ENCODE results near the gene MICAL2.

Gene MICAL2

GRCh38 chr11:12270817-12271216 is 160.4 kb downstream of the MICAL2 start:
- Mint-ChIP-seq H3K36me3 (no peaks in the 10 kb centered on the region), H3K4me3 (no peak overlapping the region), H3K27ac (no peak overlapping the region), H3K4me1 (no peaks in the 10 kb centered on the region), H3K27me3 (no peaks in the 10 kb centered on the region), H3K9me3 (no peaks in the 10 kb centered on the region)
- DNase-seq = no peak
- ATAC-seq (replicated peaks) = no peak

GRCh38 chr11:12271241-12271640 is 160.9 kb downstream of the MICAL2 start:
- no peak for ATAC-seq (replicated peaks)
- H3K27ac Mint-ChIP-seq = no peak overlapping the region
- no peak overlapping the region for H3K4me3 Mint-ChIP-seq

GRCh38 chr11:12271826-12272366 is 161.5 kb downstream of the MICAL2 start:
- no peaks in the 10 kb centered on the region for H3K9me3 Mint-ChIP-seq
- no peak for ATAC-seq (replicated peaks)
- no peak overlapping the region for H3K27ac Mint-ChIP-seq
- no peaks in the 10 kb centered on the region for H3K36me3 Mint-ChIP-seq
- H3K27me3 Mint-ChIP-seq = no peaks in the 10 kb centered on the region
- no peaks in the 10 kb centered on the region for H3K4me1 Mint-ChIP-seq
- no peak for DNase-seq
- H3K4me3 Mint-ChIP-seq = no peak overlapping the region

More at GRCh38 chr11:12271241-12271640, 160.9 kb downstream of the MICAL2 start:
- Mint-ChIP-seq H3K9me3 (no peaks in the 10 kb centered on the region), H3K36me3 (no peaks in the 10 kb centered on the region), H3K27me3 (no peaks in the 10 kb centered on the region), H3K4me1 (no peaks in the 10 kb centered on the region)
- no peak for DNase-seq

- H3K9me3 Mint-ChIP-seq = no peaks in the 10 kb centered on the region
- peak overlapping the region; percentile 47 for H3K27ac Mint-ChIP-seq
- H3K4me1 Mint-ChIP-seq = no peaks in the 10 kb centered on the region
- no peak overlapping the region for H3K4me3 Mint-ChIP-seq
- DNase-seq = no peak
- H3K36me3 Mint-ChIP-seq = no peaks in the 10 kb centered on the region
- no peaks in the 10 kb centered on the region for H3K27me3 Mint-ChIP-seq
- ATAC-seq (replicated peaks) = no peak
These were observed 162.6 kb downstream of the MICAL2 start for GRCh38 chr11:12272821-12273617.

- H3K27me3 Mint-ChIP-seq = no peaks in the 10 kb centered on the region
- no peak overlapping the region for H3K4me3 Mint-ChIP-seq
- no peaks in the 10 kb centered on the region for H3K9me3 Mint-ChIP-seq
- no peaks in the 10 kb centered on the region for H3K36me3 Mint-ChIP-seq
- no peak overlapping the region for H3K27ac Mint-ChIP-seq
- ATAC-seq (replicated peaks) = no peak
- DNase-seq = no peak
- H3K4me1 Mint-ChIP-seq = no peaks in the 10 kb centered on the region
These were observed 163.2 kb downstream of the MICAL2 start for GRCh38 chr11:12273618-12273995.

- H3K4me1 Mint-ChIP-seq = no peaks in the 10 kb centered on the region
These were observed 163.7 kb downstream of the MICAL2 start for GRCh38 chr11:12274056-12274455.

GRCh38 chr11:12274558-12275197 is 164.3 kb downstream of the MICAL2 start:
- H3K9me3 Mint-ChIP-seq = no peaks in the 10 kb centered on the region
- H3K27ac Mint-ChIP-seq = no peak overlapping the region

More at GRCh38 chr11:12274056-12274455, 163.7 kb downstream of the MICAL2 start:
- Mint-ChIP-seq H3K36me3 (no peaks in the 10 kb centered on the region), H3K27me3 (no peaks in the 10 kb centered on the region), H3K27ac (no peak overlapping the region), H3K4me3 (no peak overlapping the region), H3K9me3 (no peaks in the 10 kb centered on the region)
- DNase-seq (no peak), ATAC-seq (replicated peaks) (no peak)

GRCh38 chr11:12275818-12276217 is 165.4 kb downstream of the MICAL2 start:
- Mint-ChIP-seq H3K4me1 (no peaks in the 10 kb centered on the region), H3K9me3 (no peaks in the 10 kb centered on the region), H3K27ac (no peak overlapping the region), H3K36me3 (no peaks in the 10 kb centered on the region), H3K4me3 (no peak overlapping the region), H3K27me3 (no peaks in the 10 kb centered on the region)
- DNase-seq (no peak), ATAC-seq (replicated peaks) (no peak)

More at GRCh38 chr11:12274558-12275197, 164.3 kb downstream of the MICAL2 start:
- ATAC-seq (replicated peaks) (no peak), DNase-seq (no peak)
- Mint-ChIP-seq H3K36me3 (no peaks in the 10 kb centered on the region), H3K4me1 (no peaks in the 10 kb centered on the region), H3K4me3 (no peak overlapping the region), H3K27me3 (no peaks in the 10 kb centered on the region)

GRCh38 chr11:12276356-12276755 is 166.0 kb downstream of the MICAL2 start:
- Mint-ChIP-seq H3K27me3 (no peaks in the 10 kb centered on the region), H3K4me1 (no peaks in the 10 kb centered on the region), H3K9me3 (no peaks in the 10 kb centered on the region), H3K4me3 (no peak overlapping the region), H3K27ac (no peak overlapping the region), H3K36me3 (no peaks in the 10 kb centered on the region)
- DNase-seq = no peak
- ATAC-seq (replicated peaks) = no peak

GRCh38 chr11:12276831-12277475 is 166.6 kb downstream of the MICAL2 start:
- no peak for ATAC-seq (replicated peaks)
- Mint-ChIP-seq H3K27ac (no peak overlapping the region), H3K36me3 (no peaks in the 10 kb centered on the region), H3K4me3 (no peak overlapping the region), H3K27me3 (peaks cover under 1 to 5% of the 10 kb centered on the region in 2 donors), H3K4me1 (no peaks in the 10 kb centered on the region), H3K9me3 (no peaks in the 10 kb centered on the region)
- no peak for DNase-seq

GRCh38 chr11:12278766-12279671 is 168.6 kb downstream of the MICAL2 start:
- no peaks in the 10 kb centered on the region for H3K9me3 Mint-ChIP-seq
- ATAC-seq (replicated peaks) (no peak), DNase-seq (no peak)
- no peak overlapping the region for H3K27ac Mint-ChIP-seq
- H3K27me3 Mint-ChIP-seq = peaks cover 8 to 14% of the 10 kb centered on the region in 2 donors
- H3K4me1 Mint-ChIP-seq = no peaks in the 10 kb centered on the region
- no peaks in the 10 kb centered on the region for H3K36me3 Mint-ChIP-seq
- no peak overlapping the region for H3K4me3 Mint-ChIP-seq

- DNase-seq (no peak), ATAC-seq (replicated peaks) (no peak)
- no peaks in the 10 kb centered on the region for H3K9me3 Mint-ChIP-seq
- H3K27ac Mint-ChIP-seq = no peak overlapping the region
- H3K4me1 Mint-ChIP-seq = no peaks in the 10 kb centered on the region
- peaks cover 10 to 14% of the 10 kb centered on the region in 2 donors for H3K27me3 Mint-ChIP-seq
- no peak overlapping the region for H3K4me3 Mint-ChIP-seq
- H3K36me3 Mint-ChIP-seq = no peaks in the 10 kb centered on the region
These were observed 169.3 kb downstream of the MICAL2 start for GRCh38 chr11:12279672-12280108.

GRCh38 chr11:12280199-12280837 is 169.9 kb downstream of the MICAL2 start:
- no peaks in the 10 kb centered on the region for H3K9me3 Mint-ChIP-seq
- no peaks in the 10 kb centered on the region for H3K4me1 Mint-ChIP-seq
- ATAC-seq (replicated peaks) (no peak), DNase-seq (no peak)
- H3K36me3 Mint-ChIP-seq = no peaks in the 10 kb centered on the region
- H3K4me3 Mint-ChIP-seq = no peak overlapping the region
- H3K27me3 Mint-ChIP-seq = peaks cover 14% of the 10 kb centered on the region in 2 donors
- no peak overlapping the region for H3K27ac Mint-ChIP-seq
